Endothelial cell (in vitro differentiated cells): ENCODE results near the gene NSMCE4A. TPM values are rescaled to one million over a fixed set of nuclear protein-coding genes. Genes with fewer than 3 reads are reported as not detected.
"Not testable (repeated sequence)": the region's sequence is repeated elsewhere in the genome, so short reads cannot be mapped to it uniquely, and the experiment has no call there.

ENCODE experiments used
- DNase-seq: peaks from one replicate; pipeline ENCODE4 v3.0.0; 2021; ENCODE audit warnings: low spot score
- H3K27ac Mint-ChIP-seq: one replicate; pipeline ENCODE4 v1.8.0; 2021; ENCODE audit warnings: mixed read lengths, inconsistent platforms; ENCODE audit not compliant: unreplicated experiment
- H3K27me3 Mint-ChIP-seq: one replicate; pipeline ENCODE4 v1.8.0; 2021; ENCODE audit warnings: mild to moderate bottlenecking, moderate library complexity, mixed read lengths, inconsistent platforms; ENCODE audit not compliant: unreplicated experiment
- H3K36me3 Mint-ChIP-seq: one replicate; pipeline ENCODE4 v1.8.0; 2021; ENCODE audit warnings: mild to moderate bottlenecking, low read depth, mixed read lengths, inconsistent platforms; ENCODE audit not compliant: unreplicated experiment
- H3K4me1 Mint-ChIP-seq: one replicate; pipeline ENCODE4 v1.8.0; 2021; ENCODE audit warnings: mild to moderate bottlenecking, mixed read lengths, inconsistent platforms; ENCODE audit not compliant: unreplicated experiment
- H3K4me3 Mint-ChIP-seq: one replicate; pipeline ENCODE4 v1.8.0; 2021; ENCODE audit warnings: mild to moderate bottlenecking, mixed read lengths, inconsistent platforms; ENCODE audit not compliant: unreplicated experiment
- H3K9me3 Mint-ChIP-seq: one replicate; pipeline ENCODE4 v1.8.0; 2021; ENCODE audit warnings: mixed read lengths, inconsistent platforms; ENCODE audit not compliant: unreplicated experiment
- total RNA-seq: library from RNA; stranded (reverse); fragmentation: NEBNext Ultra II Directional; extraction: Animal tissue kit (Norgen Biotek cat#: 25700); gene quantifications from one replicate; pipeline ENCODE4 v1.2.1, GENCODE V29; 2021; ENCODE audit not compliant: unreplicated experiment
- TF ChIP-seq, protein P1 (sequence below): fragments of 200-600 bp; sonication (generic); IDR thresholded peaks from one replicate; pipeline ENCODE4 v1.5.0; 2021; ENCODE audit warnings: antibody characterized with exemption; ENCODE audit not compliant: unreplicated experiment

NSMCE4A gene
- total RNA-seq, 1 donor from 2014 or later: 78.3 TPM

DNA sequence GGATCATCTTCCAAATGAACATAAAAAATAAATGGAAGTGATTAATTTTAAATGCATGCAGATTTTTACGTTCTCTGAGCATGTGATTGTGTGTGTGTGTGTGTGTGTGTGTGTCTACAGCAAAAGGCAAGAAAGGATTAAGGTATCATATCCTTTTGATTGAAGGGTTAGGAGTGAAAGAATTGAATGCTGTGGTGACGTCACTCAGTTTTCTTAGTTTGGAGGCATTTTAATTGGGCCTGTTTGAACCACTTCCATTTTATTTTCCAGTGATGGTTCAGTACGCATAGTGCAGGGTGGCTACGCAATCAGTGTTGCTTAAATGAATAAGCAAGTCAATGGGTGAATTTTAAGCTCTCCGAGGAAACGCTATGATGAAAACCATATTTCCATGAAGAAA, 45.2 kb upstream of the NSMCE4A start:
- no peak for DNase-seq
- Mint-ChIP-seq H3K27me3 (no peaks in the 10 kb centered on the region), H3K9me3 (no peaks in the 10 kb centered on the region), H3K36me3 (no peaks in the 10 kb centered on the region), H3K4me3 (no peak overlapping the region), H3K4me1 (no peaks in the 10 kb centered on the region), H3K27ac (no peak overlapping the region)
- TF ChIP-seq, protein P1, sequence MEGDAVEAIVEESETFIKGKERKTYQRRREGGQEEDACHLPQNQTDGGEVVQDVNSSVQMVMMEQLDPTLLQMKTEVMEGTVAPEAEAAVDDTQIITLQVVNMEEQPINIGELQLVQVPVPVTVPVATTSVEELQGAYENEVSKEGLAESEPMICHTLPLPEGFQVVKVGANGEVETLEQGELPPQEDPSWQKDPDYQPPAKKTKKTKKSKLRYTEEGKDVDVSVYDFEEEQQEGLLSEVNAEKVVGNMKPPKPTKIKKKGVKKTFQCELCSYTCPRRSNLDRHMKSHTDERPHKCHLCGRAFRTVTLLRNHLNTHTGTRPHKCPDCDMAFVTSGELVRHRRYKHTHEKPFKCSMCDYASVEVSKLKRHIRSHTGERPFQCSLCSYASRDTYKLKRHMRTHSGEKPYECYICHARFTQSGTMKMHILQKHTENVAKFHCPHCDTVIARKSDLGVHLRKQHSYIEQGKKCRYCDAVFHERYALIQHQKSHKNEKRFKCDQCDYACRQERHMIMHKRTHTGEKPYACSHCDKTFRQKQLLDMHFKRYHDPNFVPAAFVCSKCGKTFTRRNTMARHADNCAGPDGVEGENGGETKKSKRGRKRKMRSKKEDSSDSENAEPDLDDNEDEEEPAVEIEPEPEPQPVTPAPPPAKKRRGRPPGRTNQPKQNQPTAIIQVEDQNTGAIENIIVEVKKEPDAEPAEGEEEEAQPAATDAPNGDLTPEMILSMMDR: no peak

DNA sequence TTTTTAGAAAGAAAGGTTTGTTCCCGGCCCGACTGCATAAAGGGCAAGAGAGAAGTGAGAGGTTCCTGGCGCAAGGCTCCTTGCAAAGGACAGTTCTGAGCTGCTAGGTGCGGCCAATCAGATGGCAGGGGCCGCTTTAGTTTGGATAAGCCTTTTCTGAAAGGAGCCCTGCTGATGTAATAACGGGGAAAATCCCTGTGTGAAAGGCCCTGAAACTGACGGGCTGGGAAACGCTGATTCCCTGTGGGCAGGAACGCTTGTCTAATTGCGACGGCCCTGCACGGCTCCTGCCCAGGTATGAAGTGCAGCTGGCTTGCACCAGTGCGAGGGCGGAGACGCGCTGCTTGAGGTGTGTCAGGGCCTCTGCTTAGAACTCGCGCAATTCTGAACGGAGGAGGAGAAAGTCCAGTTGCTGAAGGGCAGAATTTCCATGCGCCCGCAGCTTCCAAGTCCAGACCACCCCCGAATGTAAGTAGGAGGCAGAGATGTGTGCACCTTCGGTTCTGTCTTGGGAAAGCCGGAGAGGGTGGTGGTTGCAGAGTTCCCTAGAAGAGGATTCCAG, 44.5 kb upstream of the NSMCE4A start:
- no peak for DNase-seq
- TF ChIP-seq, protein P1: no peak
- Mint-ChIP-seq H3K9me3 (no peaks in the 10 kb centered on the region), H3K36me3 (no peaks in the 10 kb centered on the region), H3K4me3 (no peak overlapping the region), H3K27me3 (no peaks in the 10 kb centered on the region), H3K27ac (no peak overlapping the region), H3K4me1 (no peaks in the 10 kb centered on the region)

DNA sequence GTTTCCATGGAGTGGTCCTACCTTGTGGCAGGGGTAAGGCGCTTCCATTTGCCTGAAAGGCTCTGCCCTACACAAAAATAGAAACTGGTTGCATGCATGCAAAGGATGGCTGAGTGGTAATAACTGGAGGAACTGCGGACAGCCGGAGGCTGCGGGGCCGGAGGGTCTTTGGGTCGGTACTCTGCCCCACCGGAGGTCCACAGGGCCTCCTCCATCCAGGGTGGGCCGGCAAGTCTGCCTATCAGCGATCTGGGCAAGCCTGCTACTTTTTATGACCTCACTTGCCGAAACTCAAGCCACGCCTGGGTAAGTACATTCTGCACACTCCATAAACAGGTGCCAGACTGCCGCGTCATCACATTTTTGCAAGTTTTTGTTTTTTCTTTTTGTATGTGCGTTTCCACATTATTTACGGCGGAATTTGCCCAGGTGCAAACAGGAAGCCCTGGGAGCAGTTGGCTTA, 44.0 kb upstream of the NSMCE4A start:
- TF ChIP-seq, protein P1: no peak
- no peak overlapping the region for H3K4me3 Mint-ChIP-seq
- no peaks in the 10 kb centered on the region for H3K4me1 Mint-ChIP-seq
- H3K27me3 Mint-ChIP-seq: no peaks in the 10 kb centered on the region
- no peaks in the 10 kb centered on the region for H3K9me3 Mint-ChIP-seq
- no peaks in the 10 kb centered on the region for H3K36me3 Mint-ChIP-seq
- no peak for DNase-seq
- no peak overlapping the region for H3K27ac Mint-ChIP-seq

DNA sequence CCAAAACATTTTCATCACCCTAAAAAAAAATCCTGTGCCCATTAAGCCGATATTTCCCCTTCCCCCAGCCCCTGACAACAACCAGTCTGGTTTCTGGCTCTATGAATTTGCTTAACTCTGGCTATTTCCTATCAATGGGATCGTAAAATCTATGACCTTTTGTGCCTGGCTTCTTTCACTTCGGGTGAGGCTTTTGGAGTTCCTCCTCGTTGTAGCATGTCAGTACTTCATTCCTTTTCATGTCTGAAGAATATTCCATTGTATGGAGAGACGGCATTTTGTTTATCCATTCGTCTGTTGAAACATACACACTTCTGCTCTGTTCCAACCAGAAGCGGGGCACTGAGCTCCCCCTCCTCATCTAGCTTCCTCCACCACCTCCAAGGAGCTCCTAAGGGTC, 43.5 kb upstream of the NSMCE4A start:
- no peak for DNase-seq
- H3K9me3 Mint-ChIP-seq: no peaks in the 10 kb centered on the region
- no peak overlapping the region for H3K4me3 Mint-ChIP-seq
- no peaks in the 10 kb centered on the region for H3K27me3 Mint-ChIP-seq
- no peak overlapping the region for H3K27ac Mint-ChIP-seq
- H3K4me1 Mint-ChIP-seq: no peaks in the 10 kb centered on the region
- TF ChIP-seq, protein P1: no peak
- H3K36me3 Mint-ChIP-seq: no peaks in the 10 kb centered on the region

DNA sequence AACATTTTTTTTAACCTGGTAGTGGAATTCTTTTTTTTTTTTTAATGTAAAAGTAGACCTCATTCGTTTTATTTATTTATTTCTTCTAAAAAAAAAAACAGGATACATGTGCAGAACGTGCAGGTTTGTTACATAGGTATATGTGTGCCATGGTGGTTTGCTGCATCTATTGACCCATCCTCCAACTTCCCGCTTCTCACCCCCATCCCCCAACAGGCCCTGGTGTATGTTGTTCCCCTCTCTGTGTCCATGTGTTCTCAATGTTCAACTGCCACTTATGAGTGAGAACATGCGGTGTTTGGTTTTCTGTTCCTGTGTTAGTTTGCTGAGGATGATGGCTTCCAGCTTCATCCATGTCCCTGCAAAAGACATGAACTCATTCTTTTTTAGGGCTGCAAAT, 42.9 kb upstream of the NSMCE4A start:
- H3K4me1 Mint-ChIP-seq, H3K27ac Mint-ChIP-seq, H3K36me3 Mint-ChIP-seq, DNase-seq, H3K27me3 Mint-ChIP-seq, H3K4me3 Mint-ChIP-seq, H3K9me3 Mint-ChIP-seq: not testable (repeated sequence)
